OCI-LY1 (cell line): ENCODE measurements around the gene BACH2.

ENCODE experiments used
- H2AFZ ChIP-seq: fragments of 200-600 bp; sonication (generic), shearing (Covaris generic); 2 replicates; pipeline ENCODE4 v1.6.0; 2014; ENCODE audit warnings: antibody characterized with exemption, mild to moderate bottlenecking, low read length
- H3F3A ChIP-seq: fragments of 200-600 bp; sonication (generic), shearing (Covaris generic); 2 replicates; pipeline ENCODE4 v1.6.0; 2014; ENCODE audit warnings: mild to moderate bottlenecking, antibody characterized with exemption, low read length, moderate library complexity; ENCODE audit not compliant: insufficient read depth
- H3K27ac ChIP-seq: fragments of 200-600 bp; sonication (generic); 2 replicates; pipeline ENCODE4 v1.5.1; 2014; ENCODE audit warnings: low read length, mixed run types, mild to moderate bottlenecking, low read depth; ENCODE audit not compliant: poor library complexity, severe bottlenecking
- H3K27me3 ChIP-seq: fragments of 200-600 bp; sonication (generic); 2 replicates; pipeline ENCODE4 v1.6.0; 2014; ENCODE audit warnings: antibody characterized with exemption, mild to moderate bottlenecking, low read length, moderate library complexity; ENCODE audit not compliant: insufficient read depth
- H3K36me3 ChIP-seq: fragments of 200-600 bp; sonication (generic); 2 replicates; pipeline ENCODE4 v1.6.1; 2014; ENCODE audit warnings: mild to moderate bottlenecking, antibody characterized with exemption, low read length, moderate library complexity, mixed read lengths; ENCODE audit not compliant: insufficient read depth
- H3K4me1 ChIP-seq: fragments of 200-600 bp; sonication (generic); 2 replicates; pipeline ENCODE4 v1.5.1; 2014; ENCODE audit warnings: mild to moderate bottlenecking, low read length, moderate library complexity; ENCODE audit not compliant: insufficient read depth, severe bottlenecking
- H3K4me2 ChIP-seq: fragments of 200-600 bp; sonication (generic), shearing (Covaris generic); 2 replicates; pipeline ENCODE4 v1.6.1; 2014; ENCODE audit warnings: low read length
- H3K4me3 ChIP-seq: fragments of 200-600 bp; sonication (generic); 2 replicates; pipeline ENCODE4 v1.5.1; 2014; ENCODE audit warnings: low read length, low read depth, mild to moderate bottlenecking, mixed read lengths; ENCODE audit not compliant: poor library complexity, severe bottlenecking
- H3K79me2 ChIP-seq: fragments of 200-600 bp; shearing (Covaris generic); 2 replicates; pipeline ENCODE4 v1.6.1; 2016; ENCODE audit warnings: mixed run types, low read length, mixed read lengths; ENCODE audit not compliant: insufficient read depth
- H3K9ac ChIP-seq: fragments of 200-600 bp; sonication (generic), shearing (Covaris generic); 2 replicates; pipeline ENCODE4 v1.6.1; 2014; ENCODE audit warnings: mild to moderate bottlenecking, low read length, mixed read lengths
- H3K9me2 ChIP-seq: fragments of 200-600 bp; sonication (generic), shearing (Covaris generic); 2 replicates; pipeline ENCODE4 v1.6.1; 2014; ENCODE audit warnings: low read depth, mild to moderate bottlenecking, low read length, mixed read lengths
- H3K9me3 ChIP-seq: fragments of 200-600 bp; shearing (Covaris generic); 2 replicates; pipeline ENCODE4 v1.6.1; 2014; ENCODE audit warnings: low read length, mixed read lengths
- H4K20me1 ChIP-seq: fragments of 200-600 bp; sonication (generic), shearing (Covaris generic); 2 replicates; pipeline ENCODE4 v1.6.0; 2016; ENCODE audit warnings: mild to moderate bottlenecking, low read length; ENCODE audit not compliant: insufficient read depth
- EZH2 ChIP-seq: fragments of 200-600 bp; sonication (generic), shearing (Covaris generic); IDR thresholded peaks from 2 replicates; pipeline ENCODE4 v1.8.0; 2017; ENCODE audit warnings: borderline replicate concordance, mixed run types, mild to moderate bottlenecking, antibody characterized with exemption, low read length, moderate library complexity, mixed read lengths
- TF ChIP-seq, protein P1 (sequence below): fragments of 200-600 bp; sonication (generic), shearing (Covaris generic); IDR thresholded peaks from 2 replicates; pipeline ENCODE4 v1.5.1; 2017; ENCODE audit warnings: mild to moderate bottlenecking, antibody characterized with exemption, low read length, moderate library complexity, mixed read lengths

Gene BACH2

DNA sequence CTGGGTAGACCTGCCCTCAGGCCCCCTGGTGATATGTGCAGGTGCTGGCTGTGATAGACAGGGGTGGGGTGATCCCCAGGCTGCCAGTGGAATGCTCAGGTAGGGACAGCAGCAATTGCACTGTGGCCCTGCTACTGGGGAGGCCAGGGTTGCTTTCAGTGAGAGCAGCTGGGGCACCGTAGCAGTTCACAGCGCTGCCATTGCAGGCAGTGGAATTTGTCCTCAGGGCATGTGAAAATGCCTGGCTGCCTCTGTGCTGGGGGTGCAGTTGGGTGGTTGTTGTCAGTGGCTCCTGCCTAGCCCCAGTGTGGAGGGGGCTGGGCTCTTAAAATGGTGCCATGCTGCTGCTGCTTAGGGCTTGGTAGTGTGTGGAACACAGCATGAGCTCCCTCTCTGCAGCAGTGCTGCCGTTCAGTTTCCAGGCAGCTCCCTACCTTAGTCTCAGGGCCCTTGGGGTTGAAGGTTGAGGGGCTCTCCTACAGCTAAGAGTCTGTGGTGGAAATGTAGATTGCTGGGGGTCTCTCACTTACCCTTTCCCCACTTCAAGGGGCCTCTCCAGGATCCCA is 378.8 kb downstream of the BACH2 start:
- no peak for TF ChIP-seq EZH2
- TF ChIP-seq, protein P1, sequence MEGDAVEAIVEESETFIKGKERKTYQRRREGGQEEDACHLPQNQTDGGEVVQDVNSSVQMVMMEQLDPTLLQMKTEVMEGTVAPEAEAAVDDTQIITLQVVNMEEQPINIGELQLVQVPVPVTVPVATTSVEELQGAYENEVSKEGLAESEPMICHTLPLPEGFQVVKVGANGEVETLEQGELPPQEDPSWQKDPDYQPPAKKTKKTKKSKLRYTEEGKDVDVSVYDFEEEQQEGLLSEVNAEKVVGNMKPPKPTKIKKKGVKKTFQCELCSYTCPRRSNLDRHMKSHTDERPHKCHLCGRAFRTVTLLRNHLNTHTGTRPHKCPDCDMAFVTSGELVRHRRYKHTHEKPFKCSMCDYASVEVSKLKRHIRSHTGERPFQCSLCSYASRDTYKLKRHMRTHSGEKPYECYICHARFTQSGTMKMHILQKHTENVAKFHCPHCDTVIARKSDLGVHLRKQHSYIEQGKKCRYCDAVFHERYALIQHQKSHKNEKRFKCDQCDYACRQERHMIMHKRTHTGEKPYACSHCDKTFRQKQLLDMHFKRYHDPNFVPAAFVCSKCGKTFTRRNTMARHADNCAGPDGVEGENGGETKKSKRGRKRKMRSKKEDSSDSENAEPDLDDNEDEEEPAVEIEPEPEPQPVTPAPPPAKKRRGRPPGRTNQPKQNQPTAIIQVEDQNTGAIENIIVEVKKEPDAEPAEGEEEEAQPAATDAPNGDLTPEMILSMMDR: no peak
- H3F3A ChIP-seq: no peaks in the 10 kb centered on the region
- no peak overlapping the region for H3K4me2 ChIP-seq
- H2AFZ ChIP-seq: no peak overlapping the region
- no peaks in the 10 kb centered on the region; the same call in 1 of the 2 replicates for H3K36me3 ChIP-seq
- no peaks in the 10 kb centered on the region for H3K4me1 ChIP-seq
- peaks cover 4% of the 10 kb centered on the region for H3K9me3 ChIP-seq
- H3K79me2 ChIP-seq: no peaks in the 10 kb centered on the region
- H3K9ac ChIP-seq: no peak overlapping the region
- no peak overlapping the region for H3K4me3 ChIP-seq
- no peaks in the 10 kb centered on the region for H3K27me3 ChIP-seq
- H3K9me2 ChIP-seq: no peaks in the 10 kb centered on the region
- H4K20me1 ChIP-seq: no peaks in the 10 kb centered on the region
- no peak overlapping the region for H3K27ac ChIP-seq

GRCh38 chr6:89917216-89917615 is 379.4 kb downstream of the BACH2 start:
- Histone ChIP-seq H3K4me2 (no peak overlapping the region), H3F3A (no peaks in the 10 kb centered on the region), H3K4me1 (no peaks in the 10 kb centered on the region), H3K79me2 (no peaks in the 10 kb centered on the region), H3K9ac (no peak overlapping the region), H3K36me3 (no peaks in the 10 kb centered on the region; the same call in 1 of the 2 replicates), H3K9me2 (no peaks in the 10 kb centered on the region), H3K4me3 (no peak overlapping the region), H3K27me3 (no peaks in the 10 kb centered on the region), H3K27ac (no peak overlapping the region), H2AFZ (no peak overlapping the region), H3K9me3 (peaks cover 4% of the 10 kb centered on the region), H4K20me1 (no peaks in the 10 kb centered on the region)
- no peak for TF ChIP-seq EZH2
- TF ChIP-seq, protein P1: no peak

DNA sequence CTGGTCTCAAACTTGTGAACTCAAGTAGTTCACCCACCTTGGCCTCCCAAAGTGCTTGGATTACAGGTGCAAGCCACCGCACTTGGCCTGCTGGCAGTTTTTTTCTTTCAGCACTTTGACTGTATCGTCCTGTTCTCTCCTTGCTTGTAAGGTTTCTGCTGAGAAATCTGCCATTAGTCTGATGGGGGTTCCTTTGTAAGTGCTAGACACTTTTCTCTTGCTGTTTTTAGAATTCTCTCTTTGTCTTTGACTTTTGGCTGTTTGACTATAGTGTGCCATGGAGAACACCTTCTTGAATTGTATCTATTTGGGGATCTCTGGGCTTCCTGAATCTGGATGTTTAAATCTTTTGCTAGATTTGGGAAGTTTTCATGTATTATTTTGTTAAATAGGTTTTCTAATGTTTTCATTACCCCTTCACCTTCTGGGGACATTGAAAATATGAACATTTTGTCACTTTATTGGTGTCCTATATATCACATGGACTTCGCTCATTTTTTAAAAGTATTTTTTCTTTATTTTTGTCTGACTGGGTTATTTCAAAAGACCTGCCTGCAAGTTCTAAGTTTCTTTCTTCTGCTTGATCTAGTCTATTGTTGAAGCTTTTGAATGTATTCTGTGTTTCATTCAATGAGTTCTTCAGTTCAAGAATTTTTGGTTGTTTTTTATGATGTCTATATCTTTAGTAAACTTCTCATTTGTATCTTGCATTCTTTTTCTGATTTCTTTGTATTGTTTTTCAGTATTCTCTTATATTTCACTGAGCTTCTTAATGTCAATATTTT is 380.3 kb downstream of the BACH2 start:
- H3F3A ChIP-seq: no peaks in the 10 kb centered on the region
- no peak overlapping the region for H3K27ac ChIP-seq
- TF ChIP-seq EZH2: no peak
- TF ChIP-seq, protein P1: no peak
- H3K36me3 ChIP-seq: no peaks in the 10 kb centered on the region; the same call in 1 of the 2 replicates
- no peak overlapping the region for H3K9ac ChIP-seq
- H2AFZ ChIP-seq: no peak overlapping the region
- no peaks in the 10 kb centered on the region for H3K79me2 ChIP-seq
- no peaks in the 10 kb centered on the region for H3K4me1 ChIP-seq
- H3K4me2 ChIP-seq: no peak overlapping the region
- H3K27me3 ChIP-seq: no peaks in the 10 kb centered on the region
- no peak overlapping the region for H3K4me3 ChIP-seq
- no peaks in the 10 kb centered on the region for H3K9me2 ChIP-seq
- H3K9me3 ChIP-seq: peaks cover 4% of the 10 kb centered on the region
- no peaks in the 10 kb centered on the region for H4K20me1 ChIP-seq
